ENCODE measurements around the gene TNP1.

Gene TNP1

GRCh38 chr2:216872624-216873023 is 12.8 kb upstream of the TNP1 start:
- no peak for DNase-seq

GRCh38 chr2:216872040-216872439 is 12.2 kb upstream of the TNP1 start:
- no peak for DNase-seq

DNA sequence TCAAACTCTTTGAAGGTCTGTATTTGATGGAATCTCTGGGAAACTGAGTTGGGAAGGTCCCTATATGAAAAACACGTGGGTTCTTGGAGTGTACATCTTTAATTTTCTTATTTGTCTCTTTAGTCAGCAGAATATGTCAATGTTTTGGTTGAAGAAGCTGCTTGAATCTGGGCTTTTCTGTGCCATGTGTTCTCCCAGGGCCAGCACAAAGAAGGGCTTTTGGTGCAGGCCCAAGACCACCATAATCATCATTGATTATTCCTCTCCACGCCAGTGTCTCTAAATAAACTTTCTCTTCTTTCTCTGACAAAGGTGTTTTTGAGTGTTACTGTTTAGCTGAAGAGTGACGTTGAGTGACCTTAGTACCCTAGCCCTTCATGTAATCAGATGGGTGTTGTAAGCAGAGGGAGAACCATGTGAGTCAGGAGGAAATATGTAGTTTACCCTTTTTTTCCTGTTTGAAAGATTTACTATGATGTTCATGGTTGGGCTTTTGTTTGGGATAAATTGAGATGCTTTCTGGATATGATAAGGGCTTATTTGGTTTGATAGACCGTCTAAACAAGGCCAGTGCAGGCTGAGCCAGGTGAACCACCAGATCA is 11.6 kb upstream of the TNP1 start:
- no peak for DNase-seq

DNA sequence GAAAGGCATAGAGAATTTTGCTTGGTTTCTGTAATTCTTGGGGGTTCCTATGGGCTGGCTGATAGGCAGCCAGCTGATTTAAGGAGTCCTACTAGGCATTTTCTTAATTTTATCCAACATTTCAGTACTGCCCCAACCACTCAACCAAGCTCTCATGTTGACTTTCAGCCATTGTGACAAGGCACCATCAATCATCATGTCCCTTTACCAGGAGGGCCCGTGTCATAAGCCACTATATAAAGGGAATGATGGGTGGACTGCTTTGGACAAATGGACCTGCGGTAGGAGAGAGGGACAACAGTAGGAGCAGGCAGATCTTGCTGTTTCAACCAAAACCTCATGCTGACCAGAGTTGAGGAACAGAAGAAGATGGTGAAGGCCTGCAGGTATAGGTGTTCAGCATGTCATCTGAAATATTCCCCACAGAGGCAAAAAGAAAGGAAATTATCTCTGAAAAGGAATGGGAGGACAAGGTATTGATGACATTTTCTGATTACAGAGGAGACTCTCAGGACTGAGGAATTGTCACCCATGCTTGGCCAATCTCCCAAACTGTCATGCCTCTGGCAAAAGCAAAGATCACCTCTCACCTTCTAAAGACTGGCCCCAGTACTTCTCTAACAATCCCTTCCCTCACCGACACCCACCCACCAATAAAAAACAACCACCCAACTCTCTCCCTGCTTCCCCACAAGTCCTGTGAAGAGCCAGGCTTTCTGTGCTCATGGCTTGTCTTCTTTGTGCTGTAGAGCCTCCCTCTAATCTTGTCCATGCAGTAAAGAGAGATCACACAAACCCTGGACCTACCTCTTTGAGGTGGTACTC is 10.9 kb upstream of the TNP1 start:
- DNase-seq, result no peak

DNA sequence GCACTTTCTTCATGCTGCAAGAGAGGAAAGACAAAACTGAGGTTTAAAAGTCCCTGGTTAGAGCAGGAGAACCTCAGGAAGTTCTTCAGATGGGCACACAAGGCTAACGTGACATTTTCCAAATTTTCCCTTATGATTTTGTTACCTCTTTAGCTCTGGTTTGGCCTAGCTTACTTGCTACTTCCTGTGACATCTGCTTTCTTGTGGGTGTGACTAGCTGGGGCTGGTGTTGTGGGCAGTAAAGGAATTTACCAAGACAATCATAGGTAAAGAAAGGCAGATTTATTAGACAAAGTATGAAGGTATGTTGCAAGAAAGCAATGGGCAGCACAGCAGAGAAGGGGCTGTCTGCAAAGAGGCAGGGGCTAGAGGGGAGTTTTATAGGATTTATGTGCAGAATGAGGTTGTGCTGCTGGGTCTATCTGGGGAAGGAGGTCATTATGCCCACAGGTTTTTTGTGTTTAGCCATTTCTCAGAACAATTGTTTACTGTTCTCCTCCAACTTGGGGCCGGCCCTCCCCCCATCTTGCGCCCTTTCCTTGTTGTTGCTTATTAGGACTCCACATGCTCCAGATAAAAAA is 6.7 kb upstream of the TNP1 start:
- DNase-seq, result no peak

- DNase-seq, result no peak
Observed at GRCh38 chr2:216865658-216866057, 5.8 kb upstream of the TNP1 start.

DNA sequence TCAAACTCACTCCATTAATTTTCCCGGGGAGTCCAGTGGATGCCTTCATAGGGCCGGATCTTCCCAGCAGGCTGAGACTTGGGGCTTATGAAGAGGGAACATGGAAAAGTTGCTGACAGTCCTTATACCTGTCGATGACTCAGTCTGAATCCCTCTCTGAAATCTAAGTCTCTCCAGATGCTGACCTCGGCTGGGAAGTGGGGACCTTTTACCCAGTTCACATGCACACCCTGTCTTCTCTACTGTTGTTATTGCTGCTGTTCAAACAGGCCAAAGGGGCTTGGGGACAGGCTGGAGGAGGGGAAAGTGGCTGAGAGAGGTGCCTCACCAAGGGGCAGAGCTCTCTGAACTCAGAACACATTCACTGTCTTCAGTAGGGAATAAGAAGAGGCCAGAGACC is 4.1 kb upstream of the TNP1 start:
- DNase-seq, result no peak

GRCh38 chr2:216862628-216863398 is 2.9 kb upstream of the TNP1 start:
- no peak for DNase-seq

DNA sequence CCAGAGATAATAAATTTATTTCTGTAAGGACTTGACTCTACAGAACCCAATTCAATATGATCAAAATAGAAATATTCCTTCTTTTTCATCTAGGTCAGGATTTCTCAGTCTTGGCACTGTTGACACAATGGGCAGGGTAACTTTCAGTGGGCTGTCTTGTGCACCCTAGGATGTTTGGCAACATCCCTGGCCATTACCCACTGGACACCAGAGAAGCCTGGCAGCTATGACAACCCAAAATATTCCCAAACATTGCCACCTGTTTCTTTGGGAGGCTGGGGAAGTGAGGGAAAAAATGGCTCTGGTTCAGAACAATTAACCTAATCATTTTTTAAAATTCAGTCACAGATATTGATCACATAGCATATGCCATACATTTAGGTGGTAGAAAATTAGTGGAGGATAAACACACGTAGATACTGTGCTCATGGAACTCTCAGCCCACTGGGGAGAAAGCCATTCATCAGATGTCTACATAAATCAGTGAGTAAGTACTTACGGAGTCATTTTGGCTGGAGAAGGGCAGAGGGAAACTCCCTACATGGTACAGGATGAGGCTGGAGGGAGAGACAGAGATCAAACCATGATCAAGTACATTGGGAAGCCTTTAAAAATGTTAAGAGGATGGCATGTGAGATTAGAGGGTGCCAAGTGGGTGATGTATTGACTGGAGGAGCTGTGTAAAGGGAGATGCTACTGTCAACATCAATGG is 718 bp upstream of the TNP1 start:
- DNase-seq, result no peak

DNA sequence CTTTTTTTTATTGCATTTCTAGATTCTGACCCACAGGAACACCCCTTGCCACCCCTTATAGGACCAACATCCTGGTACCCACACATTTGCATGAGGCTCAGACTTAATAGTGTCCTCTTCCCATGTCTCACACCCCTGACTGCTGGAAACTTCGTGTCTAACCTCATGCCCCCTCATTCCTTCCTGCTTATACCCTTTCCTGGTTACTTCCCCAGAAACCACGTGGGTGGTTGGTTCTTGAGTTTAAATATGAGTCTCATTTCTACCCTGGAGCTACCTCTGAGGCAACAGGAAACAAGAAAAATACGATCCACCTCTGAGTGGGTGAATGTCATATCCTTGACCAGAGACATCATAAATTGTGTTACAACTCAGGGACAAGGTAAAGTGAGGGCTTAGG is 1.6 kb downstream of the TNP1 start:
- no peak for DNase-seq

- DNase-seq, result no peak
Observed at GRCh38 chr2:216857131-216857550, 2.7 kb downstream of the TNP1 start.

DNA sequence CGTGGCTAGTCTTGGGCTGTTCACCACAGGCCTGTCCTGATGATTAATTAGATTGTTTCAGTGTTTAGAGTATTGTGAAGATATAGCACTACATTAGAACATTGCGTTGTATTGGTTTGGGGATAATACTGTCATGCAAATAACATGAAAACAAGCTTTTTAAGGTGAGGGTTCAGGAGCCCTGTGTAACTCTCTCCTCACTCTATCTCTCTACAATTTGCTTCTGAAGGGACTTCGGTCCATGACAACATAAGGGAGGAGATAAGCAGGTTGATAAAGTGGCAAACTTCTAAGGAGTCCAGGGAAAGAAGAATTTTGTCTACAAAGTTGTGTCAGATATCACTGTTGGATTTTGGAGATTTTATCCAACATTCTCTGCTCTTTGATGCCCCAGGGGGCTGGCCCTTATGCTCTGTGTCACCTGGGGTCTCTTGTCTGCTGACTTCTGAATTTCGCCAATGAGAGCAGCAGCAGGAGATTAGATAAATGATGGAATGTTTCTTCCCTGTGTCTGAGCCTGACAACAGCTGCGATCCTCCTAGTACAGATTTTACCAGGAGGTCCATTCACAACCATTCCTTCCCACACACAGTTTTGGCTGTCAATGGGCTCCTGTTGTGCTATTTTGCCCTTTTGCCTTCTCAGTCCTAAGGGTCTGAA is 3.3 kb downstream of the TNP1 start:
- no peak for DNase-seq

- no peak for DNase-seq
Observed at GRCh38 chr2:216855605-216856004, 4.3 kb downstream of the TNP1 start.

DNA sequence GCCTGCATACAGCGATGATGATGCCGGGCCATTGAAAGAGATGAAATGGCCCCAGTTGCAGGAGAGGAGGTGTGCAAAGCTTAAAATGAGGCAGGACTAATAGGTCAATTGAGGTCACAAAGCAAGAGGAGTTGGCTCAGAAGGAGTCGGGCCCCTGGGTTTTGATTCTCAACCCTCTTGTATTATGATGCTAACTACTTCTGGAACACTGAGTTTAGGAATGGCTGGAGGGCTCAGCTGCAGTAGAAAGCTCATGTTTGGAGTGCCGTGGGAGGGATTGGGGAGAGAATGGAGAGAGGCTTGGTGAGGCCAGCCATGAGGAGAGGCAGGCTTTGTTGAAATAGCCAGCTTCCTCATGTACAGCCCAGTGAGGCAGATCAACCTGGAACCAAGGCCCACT is 4.8 kb downstream of the TNP1 start:
- no peak for DNase-seq

DNA sequence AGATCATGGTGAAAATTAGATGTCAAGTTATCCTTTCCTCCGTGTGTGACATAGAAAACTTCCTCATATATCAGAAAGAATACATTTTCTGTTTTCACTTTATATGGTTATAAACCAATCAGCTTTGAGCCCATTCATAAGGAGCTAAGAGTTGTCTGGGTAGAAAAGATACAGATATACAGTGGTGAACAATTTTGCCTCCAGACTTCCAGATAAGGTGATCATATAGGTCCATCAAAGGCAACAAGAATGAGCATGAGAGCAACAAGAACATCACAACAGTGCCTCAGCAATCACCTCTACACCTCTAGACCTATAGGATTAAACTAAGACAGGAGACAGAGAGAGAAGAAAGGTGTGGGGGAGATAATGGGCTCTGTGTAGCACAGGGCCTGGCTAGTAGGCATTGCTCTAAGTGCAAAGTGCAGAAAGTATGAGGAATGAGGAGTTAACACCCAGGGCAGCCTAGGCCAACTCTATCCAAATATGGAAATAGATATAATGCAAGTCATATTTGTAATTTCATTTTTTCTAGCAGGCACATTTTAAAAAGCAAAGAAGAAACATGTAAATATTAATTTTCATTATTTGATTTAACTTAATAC is 8.3 kb downstream of the TNP1 start:
- DNase-seq, result no peak

DNA sequence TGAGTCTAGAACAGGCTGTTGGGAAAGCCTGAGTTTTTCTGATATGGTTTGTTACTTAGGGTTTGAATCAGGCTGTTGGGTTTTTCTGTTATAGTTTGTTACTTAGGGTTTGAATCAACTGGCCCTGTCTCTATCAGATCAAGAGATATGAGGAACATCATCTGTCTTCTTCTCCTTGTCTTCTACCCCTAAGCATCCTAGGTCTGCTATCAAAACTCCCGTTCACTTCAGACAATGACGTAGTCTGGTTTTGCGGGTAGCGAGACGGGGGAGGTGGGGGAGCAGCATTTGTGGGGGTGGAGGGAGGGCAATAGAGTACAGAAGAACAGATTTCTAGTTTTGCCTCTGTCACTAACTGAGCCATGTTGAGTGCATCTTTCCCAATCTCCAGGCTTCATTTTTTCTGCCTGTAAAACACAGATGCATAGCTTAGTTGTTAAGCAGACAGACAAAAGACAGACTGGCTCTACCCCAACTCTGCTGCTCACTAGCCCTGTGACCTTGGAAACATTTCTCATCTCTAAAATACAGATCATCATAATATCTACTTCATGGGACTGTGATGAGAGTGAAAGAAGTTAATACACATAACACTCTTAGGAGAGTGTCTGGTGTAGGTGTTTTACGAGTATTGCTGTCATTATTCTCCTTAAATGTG is 9.1 kb downstream of the TNP1 start:
- DNase-seq, result no peak

DNA sequence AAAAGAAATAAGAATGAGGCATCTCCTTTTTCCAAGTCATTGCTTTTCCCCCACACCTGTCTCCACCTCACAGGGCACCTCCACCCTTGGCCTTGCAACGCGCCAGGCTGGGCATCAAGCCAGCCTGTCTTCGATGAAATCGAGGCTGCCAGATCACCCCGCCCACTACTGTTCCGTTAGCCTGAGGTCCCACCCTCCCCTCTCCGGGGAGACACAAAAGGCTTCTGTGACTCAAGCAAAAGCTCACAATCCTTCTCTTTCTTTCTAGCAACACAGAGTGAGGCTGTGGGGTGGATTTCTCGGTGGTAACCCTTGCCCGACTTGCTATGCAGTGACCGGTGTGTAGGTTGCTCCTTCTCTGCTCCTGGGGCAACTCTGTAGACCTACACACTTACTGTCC is 9.9 kb downstream of the TNP1 start:
- DNase-seq, result no peak

DNA sequence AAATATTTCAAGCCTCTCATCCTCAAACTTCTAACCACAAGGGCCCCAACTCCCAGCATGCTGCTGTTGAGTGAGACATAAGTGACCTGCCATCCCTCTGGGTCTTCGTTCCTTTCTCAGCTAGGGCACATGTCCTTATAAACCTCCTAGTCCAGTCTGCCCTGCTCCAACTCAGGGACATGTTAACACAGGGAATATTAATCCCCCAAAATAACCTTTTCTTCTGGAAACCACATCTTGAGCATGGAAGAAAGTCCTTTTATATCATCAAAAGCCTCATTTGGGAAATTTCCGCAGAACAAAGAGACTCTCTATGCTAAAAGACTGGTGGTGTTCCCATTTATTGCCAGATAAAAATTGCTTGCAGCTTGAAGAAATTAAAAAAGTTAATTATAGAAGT is 14.4 kb downstream of the TNP1 start:
- DNase-seq, result no peak

GRCh38 chr2:216842636-216843035 is 17.2 kb downstream of the TNP1 start:
- DNase-seq, result peak; percentile 56

DNA sequence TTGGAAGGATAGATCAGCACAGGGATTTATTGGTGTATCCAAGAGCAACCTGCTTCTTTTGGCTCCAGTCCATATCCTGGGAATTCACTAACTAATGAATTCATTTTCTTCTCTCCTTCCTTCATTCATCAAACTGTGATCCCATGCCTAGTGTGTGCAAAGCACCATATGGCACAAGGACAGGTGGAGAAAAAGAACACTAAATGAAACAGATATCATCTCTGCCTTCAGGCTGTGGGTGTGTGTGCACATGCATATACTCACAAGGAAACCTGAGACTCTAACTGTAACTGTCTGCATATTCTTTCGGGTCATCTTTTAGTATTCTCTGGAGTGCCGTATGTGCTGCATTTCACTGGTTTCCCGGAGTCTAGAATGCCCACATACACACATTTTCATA is 20.2 kb downstream of the TNP1 start:
- no peak for DNase-seq

DNA sequence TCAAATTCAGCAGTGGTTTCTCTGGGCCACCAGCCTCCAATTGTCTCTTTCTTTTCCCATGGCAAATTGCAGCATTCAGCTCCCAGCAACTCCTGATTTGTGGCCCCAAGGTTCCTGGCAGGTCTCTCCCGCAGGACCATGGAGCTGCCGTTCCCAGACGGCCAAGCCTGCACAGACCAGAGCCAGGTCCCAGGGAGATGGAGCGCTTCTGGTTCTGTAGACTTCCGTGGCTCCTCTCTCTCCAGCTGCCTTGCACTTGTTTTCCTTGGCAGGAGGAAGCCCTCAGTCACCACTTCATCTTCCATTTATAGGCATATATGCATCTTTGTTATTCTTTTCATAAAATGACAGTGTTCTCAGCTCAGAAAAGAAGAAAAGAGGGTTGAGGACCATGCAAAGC is 21.7 kb downstream of the TNP1 start:
- peak; percentile 53 for DNase-seq
